DND-41 (cell line): ENCODE results near the gene AUTS2.

Experiments used
- ATAC-seq: fragments of 200-7000 bp; cut with Tn5 transposase; 3 replicates; pipeline ENCODE4 v1.9.1; 2021; ENCODE audit warnings: low read depth; ENCODE audit not compliant: insufficient read depth
- DNase-seq: peaks from one replicate; pipeline ENCODE4 v3.0.0-alpha.2; 2020
- H2AFZ ChIP-seq: 2 replicates; pipeline ENCODE4 v1.6.0; 2012; ENCODE audit warnings: low read depth, low read length
- H3K27ac ChIP-seq: 2 replicates; pipeline ENCODE4 v1.5.1; 2012; ENCODE audit warnings: low read length, inconsistent platforms
- H3K27me3 ChIP-seq: fragments of 200-600 bp; sonication (generic); 2 replicates; pipeline ENCODE4 v1.6.0; 2012; ENCODE audit warnings: low read length, mild to moderate bottlenecking, inconsistent platforms; ENCODE audit not compliant: insufficient read depth, poor library complexity
- H3K36me3 ChIP-seq: 2 replicates; pipeline ENCODE4 v1.5.1; 2012; ENCODE audit warnings: low read length, inconsistent platforms; ENCODE audit not compliant: insufficient read depth
- H3K4me1 ChIP-seq: 2 replicates; pipeline ENCODE4 v1.5.1; 2012; ENCODE audit warnings: mild to moderate bottlenecking, low read length; ENCODE audit not compliant: insufficient read depth
- H3K4me2 ChIP-seq: 2 replicates; pipeline ENCODE4 v1.6.0; 2012; ENCODE audit warnings: mild to moderate bottlenecking, moderate library complexity, low read length, inconsistent platforms; ENCODE audit not compliant: insufficient read depth
- H3K4me3 ChIP-seq, 2 experiments: fragments of 200-600 bp in 1 of 2; shearing (Covaris generic) in 1 of 2; 2 replicates each; pipeline ENCODE4 v1.5.1; 2012 to 2016; ENCODE audit warnings: inconsistent platforms in 2 of 2, low read length in 2 of 2, mild to moderate bottlenecking in 2 of 2, low read depth in 1 of 2, moderate library complexity in 1 of 2
- H3K79me2 ChIP-seq: 2 replicates; pipeline ENCODE4 v1.6.0; 2012; ENCODE audit warnings: low read length, inconsistent platforms; ENCODE audit not compliant: insufficient read depth
- H3K9ac ChIP-seq: 2 replicates; pipeline ENCODE4 v1.6.0; 2012; ENCODE audit warnings: low read depth, mild to moderate bottlenecking, inconsistent platforms, low read length, moderate library complexity
- H3K9me3 ChIP-seq: 2 replicates; pipeline ENCODE4 v1.5.1; 2012; ENCODE audit warnings: low read length, moderate library complexity, mild to moderate bottlenecking, inconsistent platforms; ENCODE audit not compliant: insufficient read depth, severe bottlenecking
- H4K20me1 ChIP-seq: 2 replicates; pipeline ENCODE4 v1.6.0; 2012; ENCODE audit warnings: low read length; ENCODE audit not compliant: insufficient read depth
- CTCF ChIP-seq: IDR thresholded peaks from 2 replicates; pipeline ENCODE4 v1.5.1; 2012; ENCODE audit warnings: borderline replicate concordance, low read length, moderate library complexity, mild to moderate bottlenecking; ENCODE audit not compliant: poor library complexity, severe bottlenecking; ENCODE audit errors: extremely low read depth
- EZH2 ChIP-seq: IDR thresholded peaks from 3 replicates; pipeline ENCODE4 v1.6.1; 2012; ENCODE audit warnings: borderline replicate concordance, low read depth, mild to moderate bottlenecking, moderate library complexity, low read length, inconsistent platforms; ENCODE audit not compliant: severe bottlenecking

AUTS2 gene

GRCh38 chr7:70005891-70006260 lies 407.6 kb downstream of the AUTS2 start:
- Histone ChIP-seq H3K9me3 (no peaks in the 10 kb centered on the region), H3K4me3 (peak overlapping the region; percentile 2 to 53; a peak in 3 of 4 replicates), H4K20me1 (no peaks in the 10 kb centered on the region), H3K4me1 (peaks cover 34% of the 10 kb centered on the region), H3K27me3 (no peaks in the 10 kb centered on the region), H3K27ac (peak overlapping the region; percentile 86), H3K9ac (peak overlapping the region; percentile 56), H3K79me2 (peaks cover 3% of the 10 kb centered on the region; the same call in 1 of the 2 replicates), H3K4me2 (peak overlapping the region; percentile 79), H3K36me3 (no peaks in the 10 kb centered on the region), H2AFZ (peak overlapping the region; percentile 27)
- TF ChIP-seq CTCF: no peak
- TF ChIP-seq EZH2: no peak
- DNase-seq (peak; percentile 46), ATAC-seq (peak; percentile 51)

GRCh38 chr7:70006261-70006920 lies 408.1 kb downstream of the AUTS2 start:
- peak overlapping the region; percentile 56 for H3K9ac ChIP-seq
- no peaks in the 10 kb centered on the region for H4K20me1 ChIP-seq
- peak overlapping the region; percentile 79 for H3K4me2 ChIP-seq
- DNase-seq: peak; percentile 81
- no peak for TF ChIP-seq EZH2
- TF ChIP-seq CTCF: peak; percentile 12
- peaks cover 34% of the 10 kb centered on the region for H3K4me1 ChIP-seq
- H2AFZ ChIP-seq: peak overlapping the region; percentile 27
- no peaks in the 10 kb centered on the region for H3K36me3 ChIP-seq
- H3K27me3 ChIP-seq: no peaks in the 10 kb centered on the region
- H3K4me3 ChIP-seq: peak overlapping the region; percentile 2 to 53; a peak in 3 of 4 replicates
- peak; percentile 91 for ATAC-seq
- H3K9me3 ChIP-seq: no peaks in the 10 kb centered on the region
- peaks cover 3% of the 10 kb centered on the region; the same call in 1 of the 2 replicates for H3K79me2 ChIP-seq
- H3K27ac ChIP-seq: peak overlapping the region; percentile 86

GRCh38 chr7:70008466-70008865 lies 410.2 kb downstream of the AUTS2 start:
- no peak overlapping the region for H3K27ac ChIP-seq
- H3K27me3 ChIP-seq: no peaks in the 10 kb centered on the region
- H3K36me3 ChIP-seq: no peaks in the 10 kb centered on the region
- H3K4me2 ChIP-seq: no peak overlapping the region
- H4K20me1 ChIP-seq: no peaks in the 10 kb centered on the region
- TF ChIP-seq CTCF (no peak), EZH2 (no peak)
- ATAC-seq (no peak), DNase-seq (no peak)
- H3K79me2 ChIP-seq: peaks cover 5% of the 10 kb centered on the region; the same call in 1 of the 2 replicates
- no peak overlapping the region for H3K9ac ChIP-seq
- no peaks in the 10 kb centered on the region for H3K9me3 ChIP-seq
- no peak overlapping the region for H2AFZ ChIP-seq
- H3K4me1 ChIP-seq: peaks cover 34% of the 10 kb centered on the region
- H3K4me3 ChIP-seq: no peak overlapping the region
